Tibial nerve (tissue), 4 donors: ENCODE measurements around the gene NUTM2D.
"Not testable (repeated sequence)": the region's sequence is repeated elsewhere in the genome, so short reads cannot be mapped to it uniquely, and the experiment has no call there.

Source experiments
- CTCF ChIP-seq, 5 experiments: fragments of 200-600 bp in 3 of 5; fragments of 450-650 bp in 2 of 5; sonication (generic) in 3 of 5; IDR thresholded peaks; one replicate each; pipeline ENCODE4 v1.5.1; 2016 to 2019; ENCODE audit warnings: antibody characterized with exemption in 5 of 5, mild to moderate bottlenecking in 3 of 5, moderate library complexity in 2 of 5
- EP300 ChIP-seq, 2 donors: sonication (generic); formaldehyde crosslinking; IDR thresholded peaks; one replicate each; pipeline ENCODE4 v1.6.1; 2017; ENCODE audit warnings: antibody characterized with exemption in 2 of 2, mild to moderate bottlenecking in 1 of 2
- POLR2A ChIP-seq, 2 donors: fragments of 450-650 bp; IDR thresholded peaks; one replicate each; pipeline ENCODE4 v1.6.1; 2017; ENCODE audit warnings: antibody characterized with exemption in 2 of 2, mild to moderate bottlenecking in 2 of 2, moderate library complexity in 2 of 2

- TF ChIP-seq EP300, CTCF, POLR2A (IDR thresholded peaks at IDR 0.05): not testable (repeated sequence)
Measured at GRCh38 chr10:87357444-87357843, at the start of gene NUTM2D.
